NOMO-1 (cell line): ENCODE results near the gene RHAG.
"Not testable (repeated sequence)": the region's sequence is repeated elsewhere in the genome, so short reads cannot be mapped to it uniquely, and the experiment has no call there.

Experiments
- DNase-seq, 2 experiments: peaks; one replicate each; lab custom pipeline; 2025; ENCODE audit not compliant: unreplicated experiment in 2 of 2; lab: John Stamatoyannopoulos, UW

The RHAG gene

DNA sequence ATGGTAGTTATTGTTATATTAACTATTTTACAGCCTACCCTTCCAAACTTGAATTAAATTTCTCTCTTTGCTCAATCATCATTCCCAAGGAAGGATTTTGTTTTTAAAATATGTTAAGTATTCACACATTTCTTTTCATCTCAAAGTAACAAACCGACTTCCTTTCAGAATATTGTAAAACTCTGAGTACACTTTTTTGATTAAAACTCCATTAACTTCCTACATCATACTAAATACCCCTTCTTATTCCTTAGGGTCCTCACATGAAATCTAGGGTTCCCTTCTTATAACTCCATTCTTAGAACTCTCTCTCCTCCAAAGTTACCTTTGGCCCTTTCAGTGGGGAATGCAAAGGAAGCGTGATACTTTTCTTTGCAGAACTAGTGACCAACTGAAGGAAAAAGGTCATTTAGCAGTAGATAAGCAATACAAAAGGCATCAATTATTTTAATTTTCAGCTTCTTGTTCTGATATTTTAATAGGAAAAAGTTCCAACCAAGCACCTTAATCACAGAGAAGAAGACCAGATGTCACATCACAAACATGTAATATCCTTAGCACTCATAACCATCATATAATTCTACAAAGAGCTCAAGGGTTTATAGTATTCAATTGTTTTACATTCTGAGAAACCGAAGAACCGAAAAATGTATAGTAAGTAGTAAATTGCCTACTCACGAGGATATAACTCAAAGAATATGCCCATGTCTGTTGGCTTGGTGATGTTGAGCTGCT lies 494 bp downstream of the RHAG start:
- no peak for DNase-seq

DNA sequence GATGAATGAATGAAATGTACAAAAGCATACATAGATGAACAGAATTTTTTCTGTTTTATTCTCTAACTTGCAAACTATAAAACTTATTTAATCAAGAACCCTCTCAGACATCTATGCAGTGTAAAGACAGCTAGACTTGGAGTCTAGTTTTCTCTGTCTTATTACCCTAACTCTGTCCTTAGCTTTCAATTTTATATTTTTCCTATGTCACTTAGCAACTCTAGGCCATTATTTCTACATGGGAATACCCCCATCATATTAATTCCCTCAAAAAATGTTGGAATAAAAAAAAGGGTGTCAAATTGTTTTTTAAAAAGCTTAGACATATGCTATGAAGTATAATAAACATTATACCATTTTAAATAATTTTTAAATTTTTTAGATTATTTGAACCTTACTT lies 1.2 kb downstream of the RHAG start:
- no peak for DNase-seq

DNA sequence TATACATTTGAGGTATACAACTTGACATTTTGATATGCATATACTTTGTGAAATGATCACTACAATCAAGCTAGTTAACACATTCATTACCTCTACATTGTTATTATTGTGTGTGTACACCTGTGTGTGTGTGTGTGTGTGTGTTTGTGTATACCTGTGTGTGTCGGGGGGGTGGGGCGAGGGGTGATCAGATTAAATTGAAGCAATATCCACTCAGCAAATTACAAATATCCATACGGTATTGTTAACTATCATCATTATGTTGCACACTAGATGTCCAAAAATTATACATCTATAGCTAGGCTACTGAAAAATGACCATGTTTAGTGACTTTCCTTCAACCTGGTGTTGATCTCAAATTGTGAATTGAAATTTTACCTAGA lies 1.8 kb downstream of the RHAG start:
- no peak for DNase-seq

DNA sequence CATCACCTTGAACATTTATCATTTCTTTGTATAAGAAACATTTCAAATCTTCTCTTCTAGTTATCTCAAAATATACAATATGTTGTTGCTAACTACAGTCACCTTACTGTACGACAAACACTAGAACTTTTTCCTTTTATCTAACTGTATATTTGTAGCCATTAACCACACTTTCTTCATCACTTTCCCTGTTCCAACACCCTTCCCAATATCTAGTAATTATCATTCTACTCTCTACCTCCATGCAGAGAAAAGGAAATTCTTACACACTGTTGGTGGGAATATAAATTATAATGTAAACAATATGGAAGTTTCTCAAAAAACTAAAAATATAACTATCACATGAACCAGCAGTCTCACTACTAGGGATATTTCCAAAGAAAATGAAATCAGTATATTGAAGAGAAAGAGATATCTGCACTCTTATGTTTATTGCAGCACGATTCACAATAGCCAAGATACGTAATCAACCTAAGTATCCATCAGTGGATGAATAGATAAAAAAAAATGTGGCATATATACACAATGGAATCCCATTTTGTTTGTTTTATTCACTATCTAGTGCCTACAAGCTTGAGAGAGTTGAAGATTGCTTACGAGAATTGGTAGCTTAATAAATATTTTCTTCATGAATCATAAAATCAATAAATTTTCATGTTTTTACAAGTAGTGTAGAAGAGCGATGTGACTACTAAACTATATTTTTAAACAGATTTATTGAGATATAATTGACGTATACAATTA lies 2.4 kb downstream of the RHAG start:
- no peak for DNase-seq

DNA sequence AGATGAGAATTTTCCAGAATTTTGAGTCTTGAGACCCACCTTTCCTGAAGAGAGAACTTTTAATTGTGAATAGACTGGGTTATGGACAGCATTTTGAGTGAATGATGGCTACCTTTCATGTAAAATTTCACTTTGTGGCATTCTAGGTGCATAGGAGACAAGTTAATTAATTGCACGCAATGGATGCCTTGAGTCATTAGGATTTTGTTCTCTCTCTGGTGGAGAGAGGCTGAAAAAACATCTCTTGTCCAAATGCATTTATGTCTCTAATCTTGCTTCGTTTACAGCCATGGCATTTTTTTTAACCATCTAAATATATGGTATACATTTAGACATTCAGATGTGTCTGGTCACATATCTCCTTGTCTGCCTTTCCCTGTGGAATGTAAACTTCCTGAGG lies 3.1 kb downstream of the RHAG start:
- DNase-seq, result no peak

DNA sequence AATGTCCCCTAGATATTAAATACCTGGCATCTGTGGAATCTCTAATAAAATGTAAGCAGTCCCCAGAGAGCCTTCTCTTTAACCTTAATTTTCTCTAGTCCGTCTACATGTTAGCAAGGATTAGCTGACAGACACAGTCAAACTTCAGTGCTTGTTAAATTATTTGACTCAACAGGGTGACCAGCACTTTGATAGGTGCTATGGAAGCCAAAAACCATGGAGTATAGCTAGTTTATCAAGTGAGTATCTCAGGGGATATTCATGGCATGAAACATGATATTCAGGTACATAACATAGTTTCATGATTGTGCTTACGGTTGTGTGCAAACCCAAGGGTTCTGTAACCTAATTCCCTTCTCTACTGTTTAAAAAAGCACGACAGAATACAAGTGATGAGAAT lies 3.9 kb downstream of the RHAG start:
- DNase-seq, result no peak

DNA sequence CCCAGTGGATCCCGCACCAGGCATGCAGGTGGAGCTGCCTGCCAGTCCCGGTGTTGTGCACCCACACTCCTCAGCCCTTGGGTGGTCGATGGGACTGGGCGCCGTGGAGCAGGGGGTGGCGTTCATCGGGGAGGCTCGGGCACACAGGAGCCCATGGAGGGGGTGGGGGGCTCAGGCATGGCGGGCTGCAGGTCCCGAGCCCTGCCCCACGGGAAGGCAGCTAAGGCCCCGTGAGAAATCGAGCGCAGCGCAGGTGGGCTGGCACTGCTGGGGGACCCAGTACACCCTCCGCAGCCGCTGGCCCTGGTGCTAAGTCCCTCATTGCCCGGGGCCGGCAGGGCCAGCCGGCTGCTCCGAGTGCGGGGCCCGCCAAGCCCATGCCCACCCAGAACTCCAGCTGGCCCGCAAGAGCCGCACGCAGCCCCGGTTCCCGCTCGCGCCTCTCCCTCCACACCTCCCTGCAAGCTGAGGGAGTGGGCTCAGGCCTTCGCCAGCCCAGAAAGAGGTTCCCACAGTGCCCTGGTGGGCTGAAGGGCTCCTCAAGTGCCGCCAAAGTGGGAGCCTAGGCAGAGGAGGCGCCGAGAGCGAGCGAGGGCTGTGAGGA lies 7.1 kb downstream of the RHAG start:
- DNase-seq, result not testable (repeated sequence)

DNA sequence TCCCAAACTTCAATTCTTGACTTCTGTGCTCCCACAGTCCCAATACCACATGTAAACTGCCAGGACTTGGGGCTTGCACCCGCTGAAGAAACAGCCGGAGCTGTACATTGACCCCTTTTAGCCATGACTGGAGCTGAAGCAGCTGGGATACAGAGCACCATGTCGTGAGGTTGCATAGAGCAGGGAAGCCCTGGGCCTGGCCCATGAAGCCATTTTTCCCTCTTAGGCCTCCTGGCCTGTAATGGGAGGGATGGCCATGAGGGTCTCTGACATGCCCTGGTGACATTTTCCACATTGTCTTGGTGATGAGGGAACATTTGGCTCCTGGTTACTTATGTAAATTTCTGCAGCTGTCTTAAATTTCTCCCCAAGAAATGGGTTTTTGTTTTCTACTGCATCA lies 9.8 kb downstream of the RHAG start:
- DNase-seq, result no peak

DNA sequence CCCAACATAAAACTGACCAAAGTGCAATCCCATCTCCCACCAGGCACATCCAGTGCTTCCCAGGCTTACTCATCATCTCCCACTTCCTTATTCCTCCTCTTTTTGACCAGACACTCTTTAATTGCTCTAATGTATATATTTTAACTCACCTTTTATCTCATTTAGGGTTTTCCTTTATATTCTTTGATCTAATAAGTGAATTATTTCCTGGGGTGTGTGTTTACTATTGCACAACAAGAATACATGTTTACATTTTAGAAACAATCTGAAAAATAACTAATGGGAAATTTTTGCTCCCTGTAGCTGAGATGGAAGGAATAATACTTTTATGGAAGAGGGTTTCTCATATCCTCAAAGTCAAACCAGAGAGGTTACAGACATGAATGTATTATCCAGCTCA lies 18.4 kb downstream of the RHAG start:
- DNase-seq, result no peak

DNA sequence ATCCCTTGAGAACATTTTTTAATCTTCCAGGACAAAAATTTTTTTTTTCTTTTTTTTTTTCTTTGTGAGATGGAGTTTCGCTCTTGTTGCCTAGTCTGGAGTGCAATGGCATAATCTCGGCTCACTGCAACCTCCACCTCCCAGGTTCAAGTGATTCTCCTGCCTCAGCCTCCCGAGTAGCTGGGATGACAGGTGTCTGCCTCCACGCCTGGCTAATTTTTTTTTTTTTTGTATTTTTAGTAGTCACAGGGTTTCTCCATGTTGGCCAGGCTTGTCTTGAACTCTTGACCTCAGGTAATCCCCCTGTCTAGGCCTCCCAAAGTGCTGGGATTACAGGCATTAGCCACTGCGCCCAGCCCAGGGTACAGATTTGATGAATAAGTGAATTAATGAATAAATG lies 22.5 kb downstream of the RHAG start:
- DNase-seq, result not testable (repeated sequence)

DNA sequence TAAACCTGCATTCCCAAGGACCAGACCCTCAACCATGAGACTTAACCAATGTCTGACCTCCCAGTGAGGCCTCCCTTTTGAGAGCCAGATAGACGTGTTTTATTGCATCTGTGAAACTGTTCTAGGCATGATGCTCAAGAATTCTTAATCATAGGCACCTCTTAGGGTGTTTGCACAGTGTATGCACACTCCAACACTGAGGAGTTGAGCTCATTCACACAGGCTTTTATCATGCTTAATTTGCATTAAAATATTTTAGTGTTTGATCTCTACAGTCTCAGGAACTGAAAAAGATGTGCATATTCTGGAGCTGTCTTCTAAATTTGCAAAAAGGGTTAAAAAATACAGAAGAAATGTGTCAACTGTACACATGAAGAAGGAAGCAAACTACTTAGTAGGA lies 27.4 kb downstream of the RHAG start:
- DNase-seq, result no peak

DNA sequence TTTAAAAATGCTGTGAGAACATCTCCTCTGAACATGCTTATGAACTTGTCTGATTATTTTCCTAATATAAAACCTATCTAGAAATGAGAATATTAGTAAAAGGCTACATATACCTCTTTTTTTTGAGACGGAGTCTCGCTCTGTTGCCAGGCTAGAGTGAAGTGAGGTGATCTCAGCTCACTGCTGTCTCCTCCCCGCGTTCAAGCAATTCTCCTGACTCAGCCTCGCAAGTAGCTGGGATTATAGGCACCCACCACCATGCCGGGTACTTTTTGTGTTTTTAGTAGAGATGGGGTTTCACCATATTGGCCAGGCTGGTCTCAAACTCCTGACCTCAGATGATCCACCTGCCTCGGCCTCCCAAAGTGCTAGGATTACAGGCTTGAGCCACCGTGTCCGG lies 28.4 kb downstream of the RHAG start:
- DNase-seq, result not testable (repeated sequence)

DNA sequence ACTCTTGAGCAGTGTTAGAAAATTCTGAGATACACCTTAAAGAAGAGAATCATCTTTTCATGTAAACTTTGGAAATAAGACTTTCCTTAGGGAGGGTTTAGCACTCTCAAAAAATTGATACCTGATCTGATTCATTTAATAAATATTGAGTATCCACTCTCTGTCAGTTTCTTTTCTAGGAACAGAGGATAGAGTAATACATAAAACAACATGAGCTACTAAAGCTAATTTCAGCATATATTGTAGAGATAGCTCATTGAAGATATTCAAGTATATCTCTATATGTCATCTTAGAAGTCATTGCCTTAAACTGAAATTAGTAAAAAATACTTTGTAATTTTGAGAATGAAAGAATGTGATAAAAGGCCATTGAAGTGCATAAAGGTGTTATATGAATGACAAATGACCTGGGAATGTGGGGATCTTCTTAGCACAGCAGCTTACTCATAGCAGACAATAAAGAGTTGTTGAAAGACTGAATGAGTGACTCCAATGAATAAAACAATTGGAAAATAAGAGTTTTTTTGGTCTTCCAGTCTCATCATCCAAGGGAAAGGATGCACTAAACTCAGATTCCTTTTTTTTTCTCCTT lies 29.2 kb downstream of the RHAG start:
- DNase-seq, result no peak

DNA sequence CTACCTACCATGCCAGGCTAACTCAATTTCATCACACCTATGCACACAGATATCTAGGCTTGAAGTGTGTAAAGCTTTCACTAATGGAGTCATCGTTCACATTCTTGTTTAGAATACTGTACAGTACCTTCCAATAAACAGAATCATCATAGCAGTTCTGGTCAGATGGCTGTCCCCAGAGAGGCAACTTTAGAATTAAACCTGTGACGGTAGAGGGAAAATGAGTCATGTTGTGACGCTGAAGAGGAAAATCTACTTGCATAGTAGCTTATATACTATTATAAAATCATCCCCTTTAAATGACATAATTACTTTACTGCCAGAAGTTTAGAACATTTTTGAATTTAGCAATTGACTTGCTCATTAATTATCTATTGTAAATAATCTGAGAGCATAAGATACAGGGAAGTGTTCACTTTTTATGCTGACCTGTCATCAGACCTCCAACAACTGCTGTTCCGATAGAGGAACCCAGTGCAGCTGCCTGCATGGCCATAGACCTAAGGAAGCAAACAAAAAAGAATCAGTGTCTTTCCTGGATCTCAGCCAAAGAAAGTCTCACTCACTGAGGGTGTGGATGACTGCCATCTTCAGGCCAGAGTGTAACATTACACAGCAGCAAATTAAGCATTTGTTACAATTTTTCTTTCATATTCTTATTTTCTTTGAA lies 29.8 kb downstream of the RHAG start:
- peak; percentile 38 to 75 for DNase-seq

DNA sequence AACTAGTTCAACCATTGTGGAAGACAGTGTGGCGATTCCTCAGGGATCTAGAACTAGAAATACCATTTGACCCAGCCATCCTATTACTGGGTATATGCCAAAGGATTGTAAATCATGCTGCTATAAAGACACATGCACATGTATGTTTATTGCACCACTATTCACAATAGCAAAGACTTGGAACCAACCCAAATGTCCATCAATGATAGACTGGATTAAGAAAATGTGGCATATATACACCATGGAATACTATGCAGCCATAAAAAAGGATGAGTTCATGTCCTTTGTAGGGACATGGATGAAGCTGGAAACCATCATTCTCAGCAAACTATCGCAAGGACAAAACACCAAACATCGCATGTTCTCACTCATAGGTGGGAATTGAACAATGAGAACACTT lies 32.6 kb downstream of the RHAG start:
- DNase-seq, result not testable (repeated sequence)

DNA sequence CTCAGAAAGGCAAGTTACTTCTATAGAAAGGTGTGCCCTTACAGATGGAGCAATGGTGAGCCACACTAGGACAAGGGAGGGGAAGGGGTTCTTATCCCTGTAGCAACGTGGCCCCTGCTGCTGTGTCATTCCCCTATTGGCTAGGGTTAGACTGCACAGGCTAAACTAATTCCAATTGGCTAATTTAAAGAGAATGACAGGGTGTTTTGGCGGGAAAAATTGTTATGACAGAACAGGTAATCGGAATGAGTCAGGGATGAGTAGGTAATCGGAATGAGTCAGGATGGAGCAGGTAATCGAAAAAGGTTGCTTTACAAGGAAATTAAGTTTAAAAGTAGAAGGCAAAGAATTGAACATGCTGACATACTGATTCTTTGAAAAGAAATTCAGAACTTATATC lies 49.4 kb downstream of the RHAG start:
- not testable (repeated sequence) for DNase-seq

DNA sequence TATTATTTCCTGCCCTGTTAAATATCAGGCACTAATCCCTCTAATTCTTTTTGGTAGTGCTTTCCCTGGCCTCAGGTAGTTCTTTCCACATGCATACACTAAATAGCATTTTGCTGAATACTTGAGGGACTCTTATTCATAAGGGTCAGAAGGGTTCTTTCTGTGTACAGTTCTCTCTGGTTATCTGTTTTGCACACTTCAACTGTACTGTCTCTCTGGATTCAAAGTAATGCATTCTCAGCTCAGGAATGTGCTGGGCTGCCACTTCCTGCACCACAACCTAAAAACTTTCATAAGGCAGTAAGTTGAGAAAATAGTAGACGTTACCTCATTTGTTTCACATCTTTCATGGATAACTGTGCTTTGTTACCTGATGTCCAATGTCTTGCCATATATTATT lies 54.1 kb downstream of the RHAG start:
- no peak for DNase-seq

DNA sequence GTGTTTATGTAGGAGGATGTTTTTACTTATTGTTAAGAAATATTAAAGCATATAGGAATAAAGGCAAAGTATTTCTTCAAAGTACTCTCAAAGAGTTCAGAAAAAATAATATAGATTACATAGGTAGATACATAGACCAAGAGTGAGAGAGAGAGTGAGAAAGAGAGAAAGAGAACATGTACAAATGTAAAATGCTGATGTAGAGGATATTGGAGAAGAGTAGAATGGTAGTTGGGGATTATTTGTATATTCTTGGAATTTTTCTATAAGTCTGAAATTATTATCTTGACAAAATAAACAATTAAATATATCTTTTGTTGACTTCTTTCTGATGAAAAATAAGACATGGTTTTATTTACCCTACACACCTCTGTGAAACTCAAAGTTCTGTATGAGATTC lies 57.0 kb downstream of the RHAG start:
- no peak for DNase-seq

DNA sequence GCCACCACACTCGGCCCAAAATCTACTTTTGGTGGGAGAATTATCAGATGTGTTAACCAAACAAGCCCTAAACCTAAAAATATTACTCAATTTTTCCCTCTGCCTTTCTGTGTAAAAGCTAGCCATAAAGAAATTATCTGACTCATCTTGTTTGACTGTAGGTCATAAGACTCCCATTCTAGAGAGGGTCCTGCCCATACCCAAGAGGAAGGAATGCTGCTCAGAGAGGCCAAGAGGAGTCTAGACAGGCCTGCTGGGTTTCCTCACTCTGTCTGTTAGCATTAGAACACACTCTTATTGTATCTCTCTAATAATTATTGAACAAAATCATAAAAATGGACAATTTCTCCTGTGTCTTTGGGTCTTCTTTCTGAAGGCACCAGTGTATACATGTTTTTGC lies 60.0 kb downstream of the RHAG start:
- DNase-seq, result no peak

DNA sequence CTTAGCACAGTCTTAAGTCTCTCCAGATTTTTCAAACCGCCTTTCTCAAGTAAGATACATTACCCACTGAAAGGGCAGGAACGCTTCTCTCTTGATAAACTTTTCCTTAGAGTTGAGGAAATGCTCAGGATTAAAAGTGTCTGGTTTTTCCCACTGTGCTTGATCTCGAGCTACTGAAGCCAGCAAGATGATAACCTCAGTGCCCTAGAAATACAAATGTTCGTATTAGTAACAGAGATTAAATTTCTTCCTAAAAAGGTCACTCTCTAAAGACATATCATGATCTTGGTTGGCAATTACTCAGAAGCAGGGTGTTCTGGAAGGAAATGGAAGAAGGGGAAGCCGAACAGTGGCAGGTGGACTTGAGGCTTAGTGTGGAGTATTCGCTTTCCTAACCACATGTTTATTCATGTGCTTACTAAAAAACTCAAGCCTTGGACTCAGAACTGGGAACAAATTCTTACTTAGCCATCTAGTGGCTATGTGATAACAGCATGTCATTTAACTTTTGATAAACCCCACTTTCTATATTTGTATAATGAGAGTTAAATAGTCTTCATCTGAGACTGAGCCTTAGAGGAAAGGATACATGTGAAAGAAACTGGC lies 66.1 kb downstream of the RHAG start:
- DNase-seq, result no peak

DNA sequence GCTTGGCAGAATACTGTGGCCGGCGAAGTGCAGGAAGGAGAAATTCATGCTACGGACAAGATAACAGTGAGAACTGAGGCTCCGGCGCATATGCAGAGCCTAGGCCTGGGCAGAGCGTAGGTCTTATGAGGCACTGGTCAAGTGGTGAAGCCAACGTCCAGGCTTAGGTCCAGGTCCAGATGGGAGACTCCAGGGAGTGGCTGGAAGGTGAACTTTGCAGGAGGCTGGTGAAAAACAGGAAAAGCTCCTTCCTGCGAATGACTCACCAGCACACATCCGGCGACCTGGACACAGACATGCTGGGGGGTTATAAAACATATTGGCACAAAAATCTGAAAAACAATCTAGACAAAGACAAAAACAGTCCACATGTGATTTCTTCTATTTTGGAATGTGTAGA lies 70.8 kb downstream of the RHAG start:
- no peak for DNase-seq
